ENCODE results near the gene QSER1. TPM values are rescaled to one million over a fixed set of nuclear protein-coding genes. Genes with fewer than 3 reads are reported as not detected.
"Not testable (repeated sequence)": the region's sequence is repeated elsewhere in the genome, so short reads cannot be mapped to it uniquely, and the experiment has no call there.

The QSER1 gene
- total and polyA plus RNA-seq, 11 donors, result 2.1 to 25.3 (median 18.2) TPM

DNA sequence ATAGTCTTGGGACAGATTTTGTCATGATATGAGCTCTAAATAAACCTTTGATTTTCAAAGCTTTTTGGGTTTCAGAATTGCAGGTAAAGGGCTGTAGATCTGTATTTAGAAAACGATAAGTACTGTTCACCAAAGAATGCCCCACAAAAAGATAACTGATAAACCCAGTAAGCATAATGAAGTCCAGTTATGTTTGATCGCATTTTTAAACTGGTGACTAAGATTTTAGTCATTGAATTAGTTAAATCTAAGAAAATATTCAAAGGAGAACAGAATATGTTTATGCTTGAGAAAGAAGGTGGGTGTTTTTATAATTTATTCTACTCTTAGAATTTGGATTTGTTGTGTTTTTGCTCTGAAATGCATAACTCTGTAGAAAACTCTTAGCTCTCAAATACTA lies 134.6 kb downstream of the QSER1 start:
- H3K27me3 ChIP-seq, result no peaks in the 10 kb centered on the region
- H3K36me3 ChIP-seq, result no peaks in the 10 kb centered on the region
- ATAC-seq (no peak), DNase-seq (no peak)
- no peaks in the 10 kb centered on the region for H3K4me1 ChIP-seq
- H3K4me3 ChIP-seq, result no peak overlapping the region
- TF ChIP-seq POLR2A (IDR thresholded peaks at IDR 0.05), result no peak
- TF ChIP-seq, protein P1, sequence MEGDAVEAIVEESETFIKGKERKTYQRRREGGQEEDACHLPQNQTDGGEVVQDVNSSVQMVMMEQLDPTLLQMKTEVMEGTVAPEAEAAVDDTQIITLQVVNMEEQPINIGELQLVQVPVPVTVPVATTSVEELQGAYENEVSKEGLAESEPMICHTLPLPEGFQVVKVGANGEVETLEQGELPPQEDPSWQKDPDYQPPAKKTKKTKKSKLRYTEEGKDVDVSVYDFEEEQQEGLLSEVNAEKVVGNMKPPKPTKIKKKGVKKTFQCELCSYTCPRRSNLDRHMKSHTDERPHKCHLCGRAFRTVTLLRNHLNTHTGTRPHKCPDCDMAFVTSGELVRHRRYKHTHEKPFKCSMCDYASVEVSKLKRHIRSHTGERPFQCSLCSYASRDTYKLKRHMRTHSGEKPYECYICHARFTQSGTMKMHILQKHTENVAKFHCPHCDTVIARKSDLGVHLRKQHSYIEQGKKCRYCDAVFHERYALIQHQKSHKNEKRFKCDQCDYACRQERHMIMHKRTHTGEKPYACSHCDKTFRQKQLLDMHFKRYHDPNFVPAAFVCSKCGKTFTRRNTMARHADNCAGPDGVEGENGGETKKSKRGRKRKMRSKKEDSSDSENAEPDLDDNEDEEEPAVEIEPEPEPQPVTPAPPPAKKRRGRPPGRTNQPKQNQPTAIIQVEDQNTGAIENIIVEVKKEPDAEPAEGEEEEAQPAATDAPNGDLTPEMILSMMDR (IDR thresholded peaks at IDR 0.05), result no peak
- no peaks in the 10 kb centered on the region for H3K9me3 ChIP-seq
- intact Hi-C loops (cut with DNase I), result no loop called here
- 78 to 87% (median 83%) methylated on average over 2 of the region's 2 CpGs for WGBS, 4 donors
- H3K27ac ChIP-seq, result no peak overlapping the region

DNA sequence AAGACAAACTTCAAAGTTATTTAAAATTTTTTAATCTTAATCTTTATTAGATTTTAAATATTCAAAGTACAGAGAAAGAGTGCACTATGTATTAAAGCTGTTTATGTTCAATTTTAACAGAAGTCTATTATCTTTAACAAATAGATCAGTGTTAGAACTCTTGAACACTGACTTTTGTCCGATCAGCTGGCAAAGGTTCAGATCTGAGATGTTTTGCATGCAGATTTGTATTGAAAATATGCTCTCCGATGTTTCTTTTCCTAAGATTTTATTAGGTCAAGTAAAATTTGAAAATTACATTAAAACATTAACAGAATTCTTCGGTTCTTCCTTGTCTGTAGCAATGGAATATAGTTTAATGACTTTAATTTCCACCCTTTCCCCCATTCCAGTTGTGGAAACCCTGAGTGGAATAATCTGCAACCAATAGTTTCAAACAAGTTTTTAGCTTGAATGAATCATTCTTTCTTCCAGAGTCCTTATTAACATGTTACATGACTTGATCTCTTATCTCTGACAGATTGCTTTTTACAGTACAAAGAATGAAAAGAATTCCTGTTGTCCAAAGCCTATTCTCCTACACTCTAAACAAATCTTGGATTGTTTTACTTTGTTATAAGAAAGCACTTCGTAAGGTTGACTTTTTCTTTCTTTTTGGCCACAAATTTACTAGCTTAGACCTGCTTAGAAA lies 135.4 kb downstream of the QSER1 start:
- Histone ChIP-seq H3K27ac (no peak overlapping the region), H3K36me3 (no peaks in the 10 kb centered on the region), H3K4me3 (no peak overlapping the region), H3K4me1 (no peaks in the 10 kb centered on the region), H3K9me3 (no peaks in the 10 kb centered on the region), H3K27me3 (no peaks in the 10 kb centered on the region)
- intact Hi-C loops (cut with DNase I), result no loop called here
- DNase-seq (no peak), ATAC-seq (no peak)
- WGBS, 4 donors, result 88 to 94% (median 89%) methylated on average over 4 of the region's 4 CpGs
- TF ChIP-seq, protein P1 (IDR thresholded peaks at IDR 0.05), result no peak
- TF ChIP-seq POLR2A (IDR thresholded peaks at IDR 0.05), result no peak

DNA sequence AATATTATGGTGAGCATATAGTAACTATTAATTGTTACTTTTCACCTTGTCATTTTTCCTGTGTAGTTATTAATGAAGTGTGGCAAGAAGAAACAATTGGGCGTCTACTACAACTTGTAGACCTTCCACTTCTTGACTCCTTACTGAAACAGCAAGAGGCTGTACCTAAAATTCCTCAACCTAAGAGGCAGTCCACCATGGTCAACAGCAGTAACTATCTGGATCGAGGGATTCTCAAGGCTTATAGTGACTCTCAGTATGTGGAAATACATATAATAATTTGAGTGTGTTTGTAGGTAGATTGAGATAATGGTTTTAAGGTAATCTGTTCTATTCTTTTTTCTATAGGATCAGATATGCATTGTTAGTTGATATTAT lies 135.9 kb downstream of the QSER1 start:
- DNase-seq, result no peak
- Histone ChIP-seq H3K27ac (no peak overlapping the region), H3K4me1 (no peaks in the 10 kb centered on the region), H3K27me3 (no peaks in the 10 kb centered on the region), H3K9me3 (no peaks in the 10 kb centered on the region), H3K4me3 (no peak overlapping the region), H3K36me3 (no peaks in the 10 kb centered on the region)
- WGBS, 4 donors, result 83 to 94% (median 87%) methylated on average over 2 of the region's 2 CpGs
- intact Hi-C loops (cut with DNase I), result no loop called here
- no peak for TF ChIP-seq POLR2A (IDR thresholded peaks at IDR 0.05)
- TF ChIP-seq, protein P1 (IDR thresholded peaks at IDR 0.05), result no peak
- ATAC-seq, result no peak

DNA sequence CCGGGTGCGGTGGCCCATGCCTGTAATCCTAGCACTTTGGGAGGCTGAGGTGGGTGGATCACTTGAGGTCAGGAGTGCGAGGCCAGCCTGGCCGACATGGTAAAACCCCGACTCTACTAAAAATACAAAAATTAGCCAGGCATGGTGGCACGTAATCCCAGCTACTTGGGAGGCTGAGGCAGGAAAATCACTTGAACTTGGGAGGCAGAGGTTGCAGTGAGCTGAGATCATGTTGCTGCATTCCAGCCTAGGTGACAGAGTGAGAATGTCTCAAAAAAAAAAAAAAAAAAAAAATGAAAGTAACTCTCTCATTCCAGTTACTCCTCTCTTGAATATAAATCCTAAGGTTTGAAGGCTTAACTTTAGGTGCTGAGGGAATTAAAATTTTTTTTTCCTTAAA lies 136.6 kb downstream of the QSER1 start:
- ATAC-seq; DNase-seq; H3K9me3 ChIP-seq; H3K27ac ChIP-seq; intact Hi-C loops (cut with DNase I); H3K36me3 ChIP-seq; H3K4me1 ChIP-seq; H3K4me3 ChIP-seq; H3K27me3 ChIP-seq: not testable (repeated sequence)
- 83 to 92% (median 90%) methylated on average over 6 of the region's 6 CpGs for WGBS, 4 donors

Other genes starting within 250 kb of the QSER1 start
- not detected for gene CCDC73, start 98.1 kb upstream of the QSER1 start, total RNA-seq
- under 1 TPM in 1 of 2 donors, not detected in 1; 0.01 TPM for gene CCDC73, start 98.1 kb upstream of the QSER1 start, polyA plus RNA-seq
- 1 to 10 TPM in 2 of 9 donors, under 1 TPM in 7; 0.12 to 1.4 (median 0.39) TPM for gene PRRG4, start 62.9 kb upstream of the QSER1 start, total RNA-seq
- under 1 TPM; 0.14 to 0.57 TPM for gene PRRG4, start 62.9 kb upstream of the QSER1 start, polyA plus RNA-seq
- 1 to 10 TPM in 1 of 9 donors, under 1 TPM in 5, not detected in 3; 0.12 to 1.0 (median 0.51) TPM for gene DEPDC7, start 123.1 kb downstream of the QSER1 start, total RNA-seq
- gene DEPDC7, start 123.1 kb downstream of the QSER1 start, polyA plus RNA-seq, result under 1 TPM; 0.17 to 0.38 TPM
- 10 to 100 TPM in 4 of 9 donors, 1 to 10 TPM in 5; 4.8 to 13.9 (median 9.6) TPM for gene TCP11L1, start 146.8 kb downstream of the QSER1 start, total RNA-seq
- 1 to 10 TPM; 3.1 to 5.3 TPM for gene TCP11L1, start 146.8 kb downstream of the QSER1 start, polyA plus RNA-seq

All from heart left ventricle (tissue), 16 donors.